HG03066 (cell line): ENCODE measurements around the gene SNRPD3.
"Not testable (repeated sequence)": the region's sequence is repeated elsewhere in the genome, so short reads cannot be mapped to it uniquely, and the experiment has no call there.

Source experiments
- ATAC-seq: cut with Tn5 transposase; IDR thresholded peaks from one replicate; pipeline ENCODE4 v1.9.1; 2021; ENCODE audit warnings: low read depth; ENCODE audit not compliant: unreplicated experiment

SNRPD3 gene

GRCh38 chr22:24530968-24531367, 24.8 kb upstream of the SNRPD3 start:
- not testable (repeated sequence) for ATAC-seq

- no peak for ATAC-seq
These were observed 23.7 kb upstream of the SNRPD3 start for GRCh38 chr22:24532075-24532474.

- ATAC-seq, result no peak
These were observed 20.5 kb upstream of the SNRPD3 start for GRCh38 chr22:24535348-24535747.

- no peak for ATAC-seq
These were observed 19.7 kb upstream of the SNRPD3 start for GRCh38 chr22:24536089-24536488.

GRCh38 chr22:24540470-24540869, 15.3 kb upstream of the SNRPD3 start:
- ATAC-seq, result no peak

GRCh38 chr22:24541681-24542515, 13.9 kb upstream of the SNRPD3 start:
- ATAC-seq, result no peak

GRCh38 chr22:24542641-24543040, 13.2 kb upstream of the SNRPD3 start:
- ATAC-seq, result no peak

GRCh38 chr22:24543185-24543601, 12.6 kb upstream of the SNRPD3 start:
- no peak for ATAC-seq

GRCh38 chr22:24543679-24544243, 12.0 kb upstream of the SNRPD3 start:
- no peak for ATAC-seq

- no peak for ATAC-seq
These were observed 7.0 kb upstream of the SNRPD3 start for GRCh38 chr22:24548812-24549211.

- ATAC-seq, result no peak
These were observed 5.5 kb upstream of the SNRPD3 start for GRCh38 chr22:24550028-24550901.

- ATAC-seq, result no peak
These were observed 4.8 kb upstream of the SNRPD3 start for GRCh38 chr22:24550902-24551435.

- ATAC-seq, result not testable (repeated sequence)
These were observed 3.1 kb upstream of the SNRPD3 start for GRCh38 chr22:24552503-24553286.

- no peak for ATAC-seq
These were observed 2.0 kb upstream of the SNRPD3 start for GRCh38 chr22:24553597-24554312.

- ATAC-seq, result no peak
These were observed 1.3 kb upstream of the SNRPD3 start, which contains the start of gene GUCD1 for GRCh38 chr22:24554313-24555164. Gene GUCD1 (minus strand): TSS chr22:24555138. CDS start chr22:24554991, 147 bp downstream.

GRCh38 chr22:24559471-24559870, 3.7 kb downstream of the SNRPD3 start:
- ATAC-seq, result no peak

- no peak for ATAC-seq
These were observed 7.4 kb downstream of the SNRPD3 start for GRCh38 chr22:24563246-24563645.

GRCh38 chr22:24564376-24565058, 8.7 kb downstream of the SNRPD3 start:
- no peak for ATAC-seq
